Adrenal gland (tissue), 5 donors: ENCODE data around the gene ENG.

Source experiments
- CTCF ChIP-seq, 6 experiments: fragments of 450-650 bp in 4 of 6; fragments of 200-600 bp in 2 of 6; sonication (generic) in 1 of 6; IDR thresholded peaks; 1 replicate in 5 of 6; 2 replicates in 1 of 6; pipeline versions ENCODE4 v1.5.1 to v1.8.0; 2016 to 2021; ENCODE audit warnings: antibody characterized with exemption in 6 of 6, mild to moderate bottlenecking in 2 of 6, moderate library complexity in 1 of 6
- POLR2A ChIP-seq, 2 donors: fragments of 450-650 bp; IDR thresholded peaks; one replicate each; pipeline ENCODE4 v1.6.1; 2017; ENCODE audit warnings: antibody characterized with exemption in 2 of 2, mild to moderate bottlenecking in 2 of 2, moderate library complexity in 1 of 2
- donor health status: DM: no; HTN: no; CAD: no.

- no peak for TF ChIP-seq CTCF (IDR thresholded peaks at IDR 0.05)
- no peak for TF ChIP-seq POLR2A (IDR thresholded peaks at IDR 0.05)
Observed at GRCh38 chr9:127778280-127779135, 76.0 kb downstream of the ENG start, which contains the start of gene SH2D3C.
